K562 (cell line): ENCODE data around the gene LRGUK. TPM values are rescaled to one million over a fixed set of nuclear protein-coding genes. Genes with fewer than 3 reads are reported as not detected.

Experiments used
- ATAC-seq: fragments of 200-7000 bp; cut with Tn5 transposase; 3 replicates; pipeline ENCODE4 v1.9.1; 2020; ENCODE audit warnings: moderate library complexity
- BruUV-seq: library from RNA; stranded (reverse); fragments of 400-500 nt; replicated peaks from 2 replicates; lab custom pipeline; 2021; lab: Mats Ljungman, UMichigan
- CTCF ChIA-PET: fragments of 300-600 bp; formaldehyde crosslinking; extraction: SDS; loops from one replicate; lab custom pipeline; 2021; ENCODE audit warnings: low intra/inter-chr PET ratio; lab: Yijun Ruan, JAX
- POLR2A ChIA-PET: fragments of 300-600, 350-650 bp; sonication (Branson Sonifier 250); formaldehyde crosslinking; extraction: SDS; loops from one replicate; lab custom pipeline; 2021; ENCODE audit warnings: antibody characterized with exemption, inconsistent platforms; lab: Yijun Ruan, JAX
- DNase-seq, 4 experiments: peaks; one replicate each; pipeline versions ENCODE4 v3.0.0 to v3.0.0-alpha.2; 2011 to 2018; ENCODE audit warnings: low spot score in 3 of 4, mixed read lengths in 3 of 4; ENCODE audit errors: extremely low read depth in 1 of 4
- FAIRE-seq: peaks from 2 replicates; lab custom pipeline; 2011; peaks lifted over from hg19 to GRCh38; lab: Jason Lieb, UNC
- H2AFZ ChIP-seq: 2 replicates; pipeline ENCODE4 v1.6.0; 2011; ENCODE audit warnings: low read depth, low read length, control low read depth, inconsistent platforms
- H3K27ac ChIP-seq: fragments of 200-600 bp; 3 replicates; pipeline ENCODE4 v1.8.0; 2011; ENCODE audit warnings: low read depth, mild to moderate bottlenecking, control low read depth, inconsistent platforms, low read length, moderate library complexity, mixed read lengths; ENCODE audit errors: extremely low read depth
- H3K27me3 ChIP-seq, 2 experiments: fragments of 300-600 bp in 1 of 2; 2 replicates in 1 of 2; 3 replicates in 1 of 2; pipeline versions ENCODE4 v1.6.0 to v1.8.0; 2011; ENCODE audit warnings: inconsistent platforms in 2 of 2, low read length in 2 of 2, mild to moderate bottlenecking in 1 of 2, mixed read lengths in 1 of 2, moderate library complexity in 1 of 2; ENCODE audit not compliant: control insufficient read depth in 2 of 2, insufficient read depth in 2 of 2
- H3K36me3 ChIP-seq: fragments of 300-600 bp; 3 replicates; pipeline ENCODE4 v1.8.0; 2011; ENCODE audit warnings: mild to moderate bottlenecking, low read length, inconsistent platforms; ENCODE audit not compliant: control insufficient read depth, insufficient read depth
- H3K4me1 ChIP-seq, 2 experiments: fragments of 200-600 bp in 1 of 2; replicated peaks in 1 of 2; 2 replicates in 1 of 2; 3 replicates in 1 of 2; pipeline versions ENCODE4 v1.5.1 to v1.8.0; 2011; ENCODE audit warnings: inconsistent platforms in 2 of 2, low read length in 2 of 2, mild to moderate bottlenecking in 1 of 2, mixed read lengths in 1 of 2, moderate library complexity in 1 of 2; ENCODE audit not compliant: control insufficient read depth in 2 of 2, insufficient read depth in 2 of 2
- H3K4me2 ChIP-seq: 2 replicates; pipeline ENCODE4 v1.6.1; 2011; ENCODE audit warnings: low read length, control low read depth, inconsistent platforms, mixed read lengths; ENCODE audit not compliant: insufficient read depth
- H3K4me3 ChIP-seq: fragments of 200-600 bp; sonication (generic), shearing (Covaris generic); 2 replicates; pipeline ENCODE4 v1.5.1; 2016; ENCODE audit warnings: control low read depth, inconsistent platforms
- H3K79me2 ChIP-seq: fragments of 200-600 bp; 3 replicates; pipeline ENCODE4 v1.8.0; 2011; ENCODE audit warnings: low read length, inconsistent platforms; ENCODE audit not compliant: control insufficient read depth, insufficient read depth
- H3K9ac ChIP-seq, 2 experiments: 2 replicates each; pipeline versions ENCODE4 v1.6.0 to v1.6.1; 2011; ENCODE audit warnings: low read depth in 2 of 2, low read length in 2 of 2, control low read depth in 1 of 2, inconsistent platforms in 1 of 2, mild to moderate bottlenecking in 1 of 2, mixed read lengths in 1 of 2; ENCODE audit not compliant: insufficient read depth in 1 of 2
- H3K9me1 ChIP-seq: one replicate; pipeline ENCODE4 v1.6.0; 2011; ENCODE audit warnings: inconsistent platforms, mild to moderate bottlenecking, low read length, moderate library complexity; ENCODE audit not compliant: control insufficient read depth, insufficient read depth
- H3K9me3 ChIP-seq: replicated peaks from 2 replicates; pipeline ENCODE4 v1.5.1; 2011; ENCODE audit warnings: low read depth, low read length, inconsistent platforms; ENCODE audit not compliant: control insufficient read depth, insufficient read depth
- H4K20me1 ChIP-seq: replicated peaks from 2 replicates; pipeline ENCODE4 v1.6.1; 2011; ENCODE audit warnings: low read length, inconsistent platforms, mixed read lengths; ENCODE audit not compliant: control insufficient read depth, insufficient read depth
- ARNT ChIP-seq, 2 experiments: fragments of 450-650 bp; IDR thresholded peaks; 2 replicates each; pipeline ENCODE4 v1.6.1; 2016; ENCODE audit warnings: mild to moderate bottlenecking in 1 of 2
- CBX2 ChIP-seq: fragments of 200-600 bp; sonication (generic); IDR thresholded peaks from one replicate; pipeline ENCODE4 v1.6.1; 2012; ENCODE audit warnings: mild to moderate bottlenecking, low read length, inconsistent platforms; ENCODE audit not compliant: insufficient read depth, poor library complexity, severe bottlenecking
- HDAC8 ChIP-seq: fragments of 450-650 bp; IDR thresholded peaks from 2 replicates; pipeline ENCODE4 v1.6.1; 2016; ENCODE audit warnings: mild to moderate bottlenecking, missing genetic modification characterization, moderate library complexity, missing compliant biosample characterization
- HDGF ChIP-seq: fragments of 450-650 bp; IDR thresholded peaks from 2 replicates; pipeline ENCODE4 v1.6.1; 2016
- KLF10 ChIP-seq: fragments of 250-450 bp; sonication (Bioruptor Pico); IDR thresholded peaks from 2 replicates; pipeline ENCODE4 v1.6.1; 2021; ENCODE audit warnings: matching md5 sums
- PHB2 ChIP-seq: fragments of 450-650 bp; IDR thresholded peaks from 2 replicates; pipeline ENCODE4 v1.6.1; 2017; ENCODE audit warnings: low read depth
- RAD51 ChIP-seq: fragments of 450-650 bp; IDR thresholded peaks from 2 replicates; pipeline ENCODE4 v1.7.1; 2016; ENCODE audit warnings: low read depth, mild to moderate bottlenecking, borderline replicate concordance
- TEAD2 ChIP-seq: fragments of 450-650 bp; IDR thresholded peaks from 2 replicates; pipeline ENCODE4 v1.6.1; 2016; ENCODE audit warnings: missing genetic modification characterization, control low read depth, missing compliant biosample characterization
- TFAM ChIP-seq: fragments of 250-450 bp; sonication (Bioruptor Pico); conservative IDR thresholded peaks from 2 replicates; pipeline ENCODE4 v1.5.0; 2021; ENCODE audit warnings: mild to moderate bottlenecking, moderate library complexity
- ZKSCAN1 ChIP-seq: fragments of 150-350 bp; IDR thresholded peaks from 2 replicates; pipeline ENCODE4 v1.6.1; 2016; ENCODE audit warnings: low read depth, low read length
- ZNF696 ChIP-seq: fragments of 250-450 bp; sonication (Bioruptor Pico); conservative IDR thresholded peaks from 2 replicates; pipeline ENCODE4 v1.4.0; 2020; ENCODE audit warnings: mild to moderate bottlenecking, moderate library complexity
- WGBS: fragments of 100-300 bp; shearing (Covaris generic); methylation state at CpG from one replicate; pipeline ENCODE4 v1.1.6; 2016; ENCODE audit warnings: low coverage, mixed read lengths; ENCODE audit not compliant: insufficient coverage; ENCODE audit errors: missing lambda C conversion rate; 5-methylcytosine and 5-hydroxymethylcytosine counted together
- in situ Hi-C: fragments of 300-500 bp; cut with MboI; formaldehyde crosslinking; loops from 4 replicates; pipeline ENCODE4 v1.15.0; 2018; ENCODE audit warnings: inconsistent platforms, mixed read lengths
- intact Hi-C: fragments of 100-400 bp; cut with micrococcal nuclease; formaldehyde crosslinking; loops from 2 replicates; pipeline ENCODE4 v1.14.2; 2022
- polyA plus RNA-seq, 8 experiments: library from polyadenylated mRNA; depleted of rRNA in 4 of 8; stranded (reverse) in 5 of 8; unstranded in 3 of 8; fragments of >200 nt; fragmentation: Nextera tagmentation in 2 of 8; fragmentation: Illumina TruSeq in 1 of 8; extraction: Ambion mirVana in 2 of 8; extraction: Trizol in 1 of 8; gene quantifications; 2 replicates each; pipeline versions ENCODE4 v1.2.1 to v1.2.3, GENCODE V29; 2011 to 2014; ENCODE audit warnings: inconsistent platforms in 1 of 8, missing spikeins in 1 of 8
- total RNA-seq, 7 experiments: library from RNA; depleted of rRNA in 6 of 7; stranded (reverse); fragments of >200 nt in 6 of 7; fragmentation: Illumina TruSeq in 2 of 7; extraction: Trizol in 2 of 7; gene quantifications; 2 replicates each; pipeline versions ENCODE4 v1.2.1 to v1.2.3, GENCODE V29; 2011 to 2021; ENCODE audit warnings: low replicate concordance in 1 of 7
- TF ChIP-seq, protein P1 (sequence below): fragments of 250-450 bp; sonication (Bioruptor Pico); IDR thresholded peaks from 2 replicates; pipeline ENCODE4 v1.4.0; 2020; ENCODE audit warnings: mild to moderate bottlenecking, moderate library complexity, borderline replicate concordance

The LRGUK gene
- total and polyA plus RNA-seq, 9 of the 15 experiments (the other 6 are each of a cell fraction or from before 2014, with no cell fraction given), result 0.04 to 0.33 (median 0.18) TPM

DNA sequence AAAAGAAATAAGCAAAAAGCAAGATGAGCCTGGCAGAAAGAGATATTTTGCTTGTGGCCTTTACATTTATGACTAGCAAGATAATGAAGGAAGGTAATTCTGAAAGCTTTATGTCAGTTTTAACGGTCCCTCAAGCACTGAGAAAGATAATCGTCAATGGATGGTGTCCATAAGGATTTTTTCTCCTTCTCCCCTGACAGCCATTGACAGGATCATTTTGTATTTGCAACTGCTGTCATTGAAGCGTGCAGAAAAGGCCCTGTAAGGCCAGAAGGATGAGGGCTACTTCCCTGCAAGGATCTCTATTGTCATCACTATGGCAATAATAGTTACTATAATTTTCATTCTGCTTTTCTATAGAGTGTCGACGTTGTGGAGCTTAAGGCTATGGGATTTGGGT is 994 bp upstream of the LRGUK start (continued):
- TF ChIP-seq PHB2 (no peak), KLF10 (CRISPR knock-in tag) (no peak), CBX2 (no peak), HDGF (no peak), TFAM (CRISPR knock-in tag) (no peak), TEAD2 (tag) (no peak), RAD51 (no peak)
- TF ChIP-seq, protein P1, sequence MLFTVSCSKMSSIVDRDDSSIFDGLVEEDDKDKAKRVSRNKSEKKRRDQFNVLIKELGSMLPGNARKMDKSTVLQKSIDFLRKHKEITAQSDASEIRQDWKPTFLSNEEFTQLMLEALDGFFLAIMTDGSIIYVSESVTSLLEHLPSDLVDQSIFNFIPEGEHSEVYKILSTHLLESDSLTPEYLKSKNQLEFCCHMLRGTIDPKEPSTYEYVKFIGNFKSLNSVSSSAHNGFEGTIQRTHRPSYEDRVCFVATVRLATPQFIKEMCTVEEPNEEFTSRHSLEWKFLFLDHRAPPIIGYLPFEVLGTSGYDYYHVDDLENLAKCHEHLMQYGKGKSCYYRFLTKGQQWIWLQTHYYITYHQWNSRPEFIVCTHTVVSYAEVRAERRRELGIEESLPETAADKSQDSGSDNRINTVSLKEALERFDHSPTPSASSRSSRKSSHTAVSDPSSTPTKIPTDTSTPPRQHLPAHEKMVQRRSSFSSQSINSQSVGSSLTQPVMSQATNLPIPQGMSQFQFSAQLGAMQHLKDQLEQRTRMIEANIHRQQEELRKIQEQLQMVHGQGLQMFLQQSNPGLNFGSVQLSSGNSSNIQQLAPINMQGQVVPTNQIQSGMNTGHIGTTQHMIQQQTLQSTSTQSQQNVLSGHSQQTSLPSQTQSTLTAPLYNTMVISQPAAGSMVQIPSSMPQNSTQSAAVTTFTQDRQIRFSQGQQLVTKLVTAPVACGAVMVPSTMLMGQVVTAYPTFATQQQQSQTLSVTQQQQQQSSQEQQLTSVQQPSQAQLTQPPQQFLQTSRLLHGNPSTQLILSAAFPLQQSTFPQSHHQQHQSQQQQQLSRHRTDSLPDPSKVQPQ (CRISPR knock-in tag), result no peak

DNA sequence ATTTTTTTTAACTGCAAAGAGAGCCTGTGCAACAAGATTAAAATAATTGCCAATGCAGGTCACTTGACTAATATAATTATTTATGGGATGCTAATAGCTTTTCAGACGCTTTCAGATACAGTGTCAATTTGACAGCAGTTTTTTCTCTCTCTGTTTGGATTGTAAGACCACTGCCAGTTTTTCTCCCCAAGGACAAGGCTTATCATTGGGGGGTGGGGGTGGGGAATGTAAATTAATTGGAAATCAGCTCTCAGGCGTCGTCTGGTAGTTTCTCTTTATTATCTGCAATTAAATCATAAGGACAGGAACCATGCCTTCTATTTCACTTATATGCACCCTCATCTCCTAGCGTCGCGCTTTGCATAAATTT is 559 bp upstream of the LRGUK start:
- POLR2A ChIA-PET, result interaction anchor here (0.9 to 1.1 kb wide), 3 partner anchors 18 to 25 kb away, joined by 3 to 7 read pairs (median 3); no protein-coding TSS in a partner anchor
- H3K27me3 ChIP-seq, result peaks cover 9 to 12% of the 10 kb centered on the region in 2 experiments; a peak in 2 of 5 replicates
- no peaks in the 10 kb centered on the region for H3K9me3 ChIP-seq
- intact Hi-C loops, result no loop called here
- WGBS, result 39% methylated on average over 6 of the region's 6 CpGs
- H3K79me2 ChIP-seq, result no peaks in the 10 kb centered on the region
- H4K20me1 ChIP-seq, result no peaks in the 10 kb centered on the region
- H3K4me1 ChIP-seq, result peaks cover 6 to 11% of the 10 kb centered on the region in 2 experiments; a peak in 3 of 5 replicates
- BruUV-seq, result no TSS peak
- in situ Hi-C loops, result no loop called here
- H3K4me3 ChIP-seq, result peak overlapping the region; percentile 57; the same call in 1 of the 2 replicates
- DNase-seq, result no peak
- peak overlapping the region; percentile 97 for H3K4me2 ChIP-seq
- TF ChIP-seq HDAC8 (tag) (no peak), ZKSCAN1 (no peak), ARNT (IDR thresholded peaks at IDR 0.05) (no peak), ZNF696 (no peak)
- no peak for ATAC-seq
- no peaks in the 10 kb centered on the region for H3K9me1 ChIP-seq
- CTCF ChIA-PET, result no interaction called here
- H3K36me3 ChIP-seq, result no peaks in the 10 kb centered on the region
- no peak overlapping the region for H3K27ac ChIP-seq
- FAIRE-seq, result no peak
- H3K9ac ChIP-seq, result no peak overlapping the region; a peak in 1 of 4 replicates
- H2AFZ ChIP-seq, result peak overlapping the region; percentile 100
